Tongue (tissue), 2 donors: ENCODE data around the gene MAGEB18. TPM values are rescaled to one million over a fixed set of nuclear protein-coding genes. Genes with fewer than 3 reads are reported as not detected.

ENCODE experiments used
- DNase-seq: peaks from one replicate; pipeline ENCODE4 v3.0.0-alpha.2; 2015
- total RNA-seq: library from RNA; depleted of rRNA; stranded (reverse); fragments of >200 nt; gene quantifications from one replicate; pipeline ENCODE4 v1.2.3, GENCODE V29; 2014

Gene MAGEB18
- not detected for total RNA-seq

GRCh38 chrX:26138274-26138673 lies at the start of gene MAGEB18:
Gene MAGEB18, plus strand, starts transcription at chrX:26138343. Its CDS starts 643 bp downstream, at chrX:26138986.
- DNase-seq: no peak

DNA sequence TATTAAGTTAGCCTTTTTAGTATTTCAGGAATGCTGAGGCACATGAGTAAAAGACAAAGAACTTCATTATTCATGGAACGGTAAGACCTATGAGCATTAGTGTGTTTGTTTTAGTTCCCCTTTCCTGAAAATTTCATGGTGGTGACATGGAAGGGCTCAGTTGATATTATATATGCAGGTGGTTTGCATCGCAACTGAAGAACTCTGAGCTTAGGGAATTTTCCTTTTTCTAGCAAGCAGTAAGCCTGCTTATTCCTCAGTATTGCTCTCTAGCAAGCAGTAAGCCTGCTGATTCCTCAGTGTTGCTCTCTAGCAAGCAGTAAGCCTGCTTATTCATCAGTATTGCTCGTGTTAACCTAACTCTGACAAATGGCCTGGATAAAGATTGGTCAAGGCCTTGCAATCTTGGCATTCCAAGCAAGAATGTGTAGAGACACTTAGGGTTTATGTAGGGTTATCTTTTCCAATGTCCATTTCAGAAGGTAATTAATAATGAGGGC lies 37.7 kb upstream of the MAGEB18 start:
- DNase-seq: no peak

DNA sequence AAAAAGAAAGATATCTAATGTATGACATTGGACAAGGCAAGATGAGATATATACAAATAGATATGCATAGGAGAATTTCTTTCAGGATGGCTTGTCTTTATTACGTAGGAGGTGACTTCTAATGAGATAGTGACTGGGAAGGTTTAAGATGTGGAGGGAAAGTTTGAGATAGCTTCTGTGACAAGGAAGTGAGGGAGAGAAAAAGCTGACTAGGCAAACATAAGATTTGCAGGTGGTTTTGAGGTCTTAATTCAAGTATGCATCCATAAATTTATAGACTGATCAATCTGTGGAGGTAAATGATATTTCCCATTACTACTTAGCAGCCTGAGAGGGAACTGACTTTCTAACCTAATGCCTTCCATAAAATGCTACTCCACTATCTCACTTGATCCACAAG lies 29.0 kb upstream of the MAGEB18 start:
- DNase-seq: no peak

- no peak for DNase-seq
These were observed 7.9 kb downstream of the MAGEB18 start for GRCh38 chrX:26146024-26146423.

DNA sequence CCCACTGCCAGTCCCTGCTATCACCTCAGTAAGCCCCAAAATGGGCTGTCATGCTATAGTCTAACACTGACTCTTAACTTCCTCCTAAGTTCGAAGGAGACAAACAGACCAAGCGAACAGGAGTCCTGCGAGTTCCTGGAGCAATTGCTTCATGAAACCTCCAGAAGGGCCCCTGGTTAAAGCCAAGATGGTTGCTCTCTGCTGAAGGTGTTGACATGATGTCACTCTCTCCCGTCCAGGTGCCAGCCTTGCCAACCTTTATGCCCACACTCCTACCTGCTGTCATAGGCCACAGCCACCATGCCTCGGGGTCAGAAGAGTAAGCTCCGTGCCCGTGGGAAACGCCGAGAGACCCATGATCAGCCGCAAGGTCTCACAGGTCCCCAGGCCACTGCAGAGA lies 22.2 kb downstream of the MAGEB18 start, which contains the start of gene MAGEB6B:
MAGEB6B (plus strand) TSS at position 301 of the 400 bp plus-strand sequence; CDS start at position 301, 0 bp downstream.
- no peak for DNase-seq

Other genes starting within 250 kb of the MAGEB18 start
- gene MAGEB6B, start 22.3 kb downstream of the MAGEB18 start, total RNA-seq: not detected
- not detected for gene MAGEB6, start 54.1 kb downstream of the MAGEB18 start, total RNA-seq
- gene MAGEB5, start 77.8 kb downstream of the MAGEB18 start, total RNA-seq: not detected